Activated CD4-positive, CD25-positive, alpha-beta regulatory T cell treated with anti-CD3 and anti-CD28 coated beads, Interleukin-2, amount 50 U/mL, for 24 hours (primary cell): ENCODE results near the gene KRTAP10-5.
"Not testable (repeated sequence)": the region's sequence is repeated elsewhere in the genome, so short reads cannot be mapped to it uniquely, and the experiment has no call there.

Experiments used
- ATAC-seq, 2 donors: fragments of 150-1000 bp; cut with Tn5 transposase; one replicate each; pipeline ENCODE4 v1.10.0; 2021; ENCODE audit warnings: mild to moderate bottlenecking in 1 of 2, moderate library complexity in 1 of 2

The KRTAP10-5 gene, protein sequence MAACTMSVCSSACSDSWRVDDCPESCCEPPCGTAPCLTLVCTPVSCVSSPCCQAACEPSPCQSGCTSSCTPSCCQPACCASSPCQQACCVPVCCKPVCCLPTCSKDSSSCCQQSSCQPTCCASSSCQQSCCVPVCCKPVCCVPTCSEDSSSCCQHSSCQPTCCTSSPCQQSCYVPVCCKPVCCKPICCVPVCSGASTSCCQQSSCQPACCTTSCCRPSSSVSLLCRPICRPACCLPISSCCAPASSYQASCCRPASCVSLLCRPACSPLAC

DNA sequence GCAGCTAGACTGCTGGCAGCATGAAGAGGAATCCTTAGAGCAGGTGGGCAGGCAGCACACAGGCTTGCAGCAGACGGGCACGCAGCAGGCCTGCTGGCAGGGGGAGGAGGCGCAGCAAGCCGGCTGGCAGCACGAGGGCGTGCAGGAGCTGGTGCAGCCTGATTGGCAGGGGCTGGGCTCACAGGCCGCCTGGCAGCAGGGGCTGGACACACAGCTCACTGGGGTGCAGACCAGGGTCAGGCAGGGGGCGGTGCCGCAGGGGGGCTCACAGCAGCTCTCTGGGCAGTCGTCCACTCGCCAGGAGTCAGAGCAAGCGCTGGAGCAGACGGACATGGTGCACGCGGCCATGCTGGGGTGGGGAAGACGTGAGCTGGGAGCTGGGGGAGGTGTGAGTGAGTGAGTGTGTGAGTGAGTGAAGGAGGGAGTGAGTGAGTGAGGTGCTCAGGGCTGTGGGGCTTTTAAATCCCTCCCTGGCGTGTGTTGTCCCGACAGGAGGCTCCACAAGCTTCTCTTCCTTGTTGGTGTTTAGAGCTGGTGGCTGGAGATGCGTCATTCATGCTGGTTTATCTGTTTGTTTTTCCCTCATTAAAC is at the start of gene KRTAP10-5:
KRTAP10-5 (minus strand) TSS at position 374 of the 591 bp plus-strand sequence; CDS start at position 348, 26 bp downstream.
- ATAC-seq = not testable (repeated sequence)

DNA sequence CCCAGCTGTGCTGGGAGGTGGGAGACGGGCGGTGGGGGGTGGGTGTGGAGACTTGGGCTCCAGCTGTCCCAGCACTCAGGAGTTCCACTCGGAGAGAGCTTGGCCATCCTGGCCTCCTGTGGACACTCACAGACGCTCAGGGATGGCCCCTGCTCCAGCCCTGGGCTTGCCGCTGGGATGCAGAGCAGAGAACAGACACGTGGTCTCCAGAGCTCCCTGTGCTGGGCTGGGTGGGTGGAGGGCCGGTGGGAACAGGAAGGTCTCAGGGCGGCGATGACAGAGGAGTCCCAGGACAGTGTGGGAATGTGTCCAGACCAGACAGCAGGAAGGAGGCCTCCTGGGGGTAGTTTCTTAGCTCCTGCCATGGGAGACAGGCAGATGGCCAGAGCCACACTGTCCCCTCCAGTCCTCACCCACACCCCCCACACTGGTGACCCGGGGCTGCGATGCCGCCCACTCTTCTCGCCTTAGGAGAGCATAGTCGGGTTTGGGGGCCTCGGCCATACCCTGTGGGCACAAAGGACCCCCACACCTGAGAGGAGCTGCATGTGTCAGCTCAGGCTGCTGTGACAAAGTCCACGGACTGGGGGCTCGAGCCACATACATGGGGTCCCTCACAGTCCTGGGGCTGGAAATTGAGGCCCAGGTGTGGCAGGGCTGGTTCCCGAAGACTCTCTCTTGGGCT is 48.4 kb upstream of the KRTAP10-5 start:
- ATAC-seq = no peak

DNA sequence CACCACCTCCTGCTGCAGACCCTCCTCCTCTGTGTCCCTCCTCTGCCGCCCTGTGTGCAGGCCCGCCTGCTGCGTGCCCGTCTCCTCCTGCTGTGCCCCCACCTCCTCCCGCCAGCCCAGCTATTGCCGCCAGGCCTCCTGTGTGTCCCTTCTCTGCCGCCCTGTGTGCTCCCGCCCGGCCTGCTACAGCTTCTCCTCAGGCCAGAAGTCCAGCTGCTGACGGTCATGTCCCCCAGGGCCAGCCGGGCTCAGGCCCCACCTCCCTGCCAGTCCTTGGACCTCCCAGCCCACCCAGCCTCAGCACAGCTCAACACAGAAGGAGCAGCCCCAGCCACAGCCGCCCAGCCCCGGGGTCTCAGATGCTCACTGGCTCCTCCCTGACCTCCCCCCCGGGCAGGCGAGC is 47.4 kb upstream of the KRTAP10-5 start:
- ATAC-seq = not testable (repeated sequence)

DNA sequence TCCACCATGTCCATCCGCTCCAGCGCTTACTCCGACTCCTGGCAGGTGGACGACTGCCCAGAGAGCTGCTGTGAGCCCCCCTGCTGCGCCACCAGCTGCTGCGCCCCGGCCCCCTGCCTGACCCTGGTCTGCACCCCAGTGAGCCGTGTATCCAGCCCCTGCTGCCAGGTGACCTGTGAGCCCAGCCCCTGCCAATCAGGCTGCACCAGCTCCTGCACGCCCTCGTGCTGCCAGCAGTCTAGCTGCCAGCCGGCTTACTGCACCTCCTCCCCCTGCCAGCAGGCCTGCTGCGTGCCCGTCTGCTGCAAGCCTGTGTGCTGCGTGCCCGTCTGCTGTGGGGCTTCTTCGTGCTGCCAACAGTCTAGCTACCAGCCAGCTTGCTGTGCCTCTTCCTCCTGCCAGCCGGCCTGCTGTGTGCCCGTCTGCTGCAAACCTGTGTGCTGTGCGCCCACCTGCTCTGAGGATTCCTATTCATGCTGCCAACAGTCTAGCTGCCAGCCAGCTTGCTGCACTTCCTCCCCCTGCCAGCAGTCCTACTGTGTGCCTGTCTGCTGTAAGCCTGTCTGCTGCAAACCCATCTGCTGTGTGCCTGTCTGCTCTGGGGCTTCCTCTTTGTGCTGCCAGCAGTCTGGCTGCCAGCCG is 46.9 kb upstream of the KRTAP10-5 start:
- ATAC-seq = not testable (repeated sequence)

DNA sequence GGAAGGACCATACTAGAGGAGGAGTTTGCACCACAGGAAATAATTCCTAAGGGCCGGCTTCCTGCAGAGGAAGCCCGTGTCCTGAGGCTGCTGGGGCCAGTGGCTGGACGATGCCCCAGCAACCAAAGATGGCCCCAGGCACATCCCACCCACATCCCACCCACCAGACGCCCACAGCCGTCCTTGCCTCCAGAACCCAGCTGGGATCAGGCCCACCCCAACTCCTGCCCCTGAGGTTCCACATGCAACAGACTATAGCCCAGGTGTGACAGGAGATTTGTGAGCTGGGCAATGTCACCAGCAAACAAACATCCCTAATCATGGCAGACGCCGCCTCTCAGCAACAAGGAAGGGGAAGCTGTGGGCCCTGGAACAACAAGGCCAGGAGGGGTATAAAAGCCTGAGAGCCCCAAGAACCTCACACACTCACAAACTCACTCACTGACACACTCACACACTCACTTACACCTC is 46.3 kb upstream of the KRTAP10-5 start, which contains the start of gene KRTAP10-9:
KRTAP10-9 (plus strand) TSS at position 421 of the 471 bp plus-strand sequence. CDS start 79 bp downstream, outside the sequence.
- no peak for ATAC-seq

DNA sequence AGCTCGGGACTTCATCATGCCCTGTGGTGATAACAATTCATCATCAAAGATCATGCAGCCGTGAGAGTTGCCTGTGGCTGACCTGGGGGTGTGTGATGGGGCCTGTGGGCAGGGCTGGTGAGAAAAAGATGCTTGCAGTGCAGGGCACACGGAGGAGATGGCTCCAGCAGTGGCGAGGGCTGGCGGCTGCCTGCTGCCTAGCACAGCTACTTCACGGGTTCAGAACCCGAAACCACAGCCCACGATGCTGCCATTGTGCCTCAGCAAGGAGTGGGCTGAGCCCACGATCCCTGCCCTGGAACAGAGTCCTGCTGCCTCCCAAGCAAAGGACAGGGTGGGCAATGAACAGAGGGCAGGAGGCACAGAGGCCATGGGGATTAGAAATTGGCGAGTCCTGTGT is 45.9 kb upstream of the KRTAP10-5 start:
- ATAC-seq = no peak

DNA sequence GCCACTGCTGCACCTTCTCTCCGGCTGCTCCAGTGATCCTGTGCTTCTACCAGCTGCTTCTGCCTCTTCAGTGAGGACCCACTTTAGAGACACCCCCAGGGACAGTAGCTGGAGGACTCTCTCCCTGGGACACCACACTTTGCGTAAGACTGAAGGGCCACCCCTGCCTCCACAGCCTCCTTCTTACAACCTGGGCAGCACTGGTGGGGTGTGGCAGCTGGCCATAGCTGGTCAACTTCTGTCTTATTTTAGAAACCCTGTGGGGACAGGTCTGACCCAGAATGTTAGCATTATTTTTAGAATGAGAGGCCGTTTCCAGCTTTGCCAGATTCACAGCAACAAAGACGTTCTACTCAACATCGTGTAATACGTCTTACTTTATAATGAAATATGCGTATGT is 45.4 kb upstream of the KRTAP10-5 start:
- no peak for ATAC-seq

DNA sequence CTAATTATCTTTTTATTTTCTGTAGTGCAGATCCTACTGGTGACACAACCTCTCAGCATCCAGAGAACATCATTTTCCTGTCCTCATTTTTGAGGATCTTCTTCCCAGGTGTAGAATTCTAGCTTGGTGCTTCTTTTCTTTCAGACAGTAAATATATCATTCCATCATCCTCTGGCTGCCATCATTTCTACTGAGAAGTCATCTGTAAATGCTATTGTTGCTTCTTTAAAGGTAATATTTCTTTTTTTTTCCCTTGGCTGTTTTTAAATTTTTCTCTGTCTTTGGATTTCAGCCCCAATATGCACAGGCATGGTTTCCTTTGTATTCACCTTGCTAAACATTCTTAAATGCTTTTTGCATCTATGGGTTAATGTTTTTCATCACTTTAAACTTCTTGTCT is 43.2 kb upstream of the KRTAP10-5 start:
- ATAC-seq = no peak

DNA sequence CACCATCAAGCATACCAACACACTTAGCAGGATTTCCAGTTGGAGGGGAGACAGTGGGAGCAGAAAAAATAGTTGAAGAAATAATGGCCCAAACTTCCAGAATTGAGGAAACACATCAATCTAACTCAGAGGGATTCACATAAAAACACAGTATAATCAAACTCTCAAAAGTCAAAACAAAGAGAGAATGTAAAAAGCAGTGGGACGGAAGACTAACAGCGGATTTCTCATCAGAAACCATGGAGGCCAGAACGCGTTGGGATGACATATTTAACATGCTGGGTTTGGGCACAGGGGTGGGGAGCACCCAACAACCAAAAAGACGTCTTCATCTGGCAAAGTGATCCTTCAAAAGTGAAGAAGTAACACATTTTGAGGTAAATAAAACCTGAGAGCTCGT is 39.5 kb upstream of the KRTAP10-5 start:
- ATAC-seq = no peak

DNA sequence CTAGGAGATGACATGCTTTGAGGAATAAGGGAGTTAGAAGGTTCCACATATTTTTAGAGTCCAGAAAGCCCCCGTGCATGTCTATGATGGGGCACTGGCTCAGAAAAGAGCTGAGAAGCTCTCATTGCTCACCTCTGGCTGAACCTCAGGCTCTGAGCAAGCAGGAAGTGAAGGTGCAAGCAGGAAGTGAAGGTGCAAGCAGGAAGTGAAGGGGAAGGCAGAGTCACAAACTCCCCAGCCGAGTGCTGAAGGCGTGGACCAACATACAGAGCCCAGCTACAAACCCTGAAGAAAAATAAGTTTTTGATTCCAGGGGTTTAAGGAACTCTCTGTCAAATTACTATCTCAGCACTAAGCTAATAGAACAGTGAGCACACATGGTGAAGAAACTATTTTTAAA is 38.5 kb upstream of the KRTAP10-5 start:
- ATAC-seq = peak; percentile 98 to 100

DNA sequence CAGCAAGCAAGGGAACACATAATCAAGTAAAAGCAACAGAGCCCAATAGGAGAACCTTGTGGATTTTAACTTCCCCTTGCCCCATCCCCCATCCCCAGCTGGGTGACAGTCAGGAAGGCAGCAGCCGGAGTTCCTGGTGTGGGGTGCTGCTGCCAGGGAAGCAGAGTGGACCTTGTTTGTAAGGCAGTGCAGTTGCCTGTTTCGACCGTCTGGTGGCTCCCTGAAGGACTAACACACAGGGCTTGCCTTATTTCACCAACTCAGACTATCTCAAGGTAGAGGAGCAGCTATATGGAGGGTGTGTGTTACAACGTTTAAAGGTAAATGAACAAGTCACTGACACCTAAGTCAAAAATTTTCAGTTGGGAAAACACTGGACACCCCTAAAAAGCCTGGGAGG is 38.1 kb upstream of the KRTAP10-5 start:
- ATAC-seq = peak; percentile 17 to 31

DNA sequence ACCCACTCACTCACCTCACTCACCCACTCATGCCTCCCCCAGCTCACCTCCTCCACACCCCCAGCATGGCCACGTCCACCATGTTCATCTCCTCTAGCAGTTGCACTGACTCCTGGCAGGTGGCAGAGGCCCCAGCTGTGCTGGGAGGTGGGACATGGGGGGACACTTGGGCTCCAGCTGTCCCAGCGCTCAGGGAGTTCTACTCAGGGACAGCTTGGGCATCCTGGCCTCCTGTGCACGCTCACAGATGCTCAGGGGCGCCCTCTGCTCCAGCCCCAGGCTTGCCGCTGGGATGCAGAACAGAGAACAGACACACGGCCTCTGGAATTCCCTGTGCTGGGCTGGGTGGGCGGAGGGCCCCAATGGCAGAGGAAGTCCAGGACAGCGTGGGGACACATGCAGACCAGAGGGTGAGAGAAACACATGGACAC is 36.7 kb upstream of the KRTAP10-5 start:
- ATAC-seq = no peak

DNA sequence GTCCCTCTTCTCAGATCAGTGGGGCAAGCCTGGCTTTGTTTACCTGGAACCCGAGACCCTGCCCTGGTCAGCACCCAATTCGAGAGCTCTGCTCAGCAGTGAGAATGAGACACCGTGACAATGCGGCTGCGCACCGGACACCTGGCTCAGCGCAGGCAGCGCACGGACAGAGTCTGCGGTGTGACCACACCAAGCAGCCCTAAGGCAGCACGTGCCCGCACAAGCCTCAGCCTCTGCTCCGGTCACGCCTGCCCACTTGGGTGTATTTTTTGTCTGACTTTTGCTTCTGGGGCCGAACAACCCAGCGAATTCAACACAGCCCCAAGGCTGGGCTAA is 36.2 kb upstream of the KRTAP10-5 start:
- no peak for ATAC-seq

DNA sequence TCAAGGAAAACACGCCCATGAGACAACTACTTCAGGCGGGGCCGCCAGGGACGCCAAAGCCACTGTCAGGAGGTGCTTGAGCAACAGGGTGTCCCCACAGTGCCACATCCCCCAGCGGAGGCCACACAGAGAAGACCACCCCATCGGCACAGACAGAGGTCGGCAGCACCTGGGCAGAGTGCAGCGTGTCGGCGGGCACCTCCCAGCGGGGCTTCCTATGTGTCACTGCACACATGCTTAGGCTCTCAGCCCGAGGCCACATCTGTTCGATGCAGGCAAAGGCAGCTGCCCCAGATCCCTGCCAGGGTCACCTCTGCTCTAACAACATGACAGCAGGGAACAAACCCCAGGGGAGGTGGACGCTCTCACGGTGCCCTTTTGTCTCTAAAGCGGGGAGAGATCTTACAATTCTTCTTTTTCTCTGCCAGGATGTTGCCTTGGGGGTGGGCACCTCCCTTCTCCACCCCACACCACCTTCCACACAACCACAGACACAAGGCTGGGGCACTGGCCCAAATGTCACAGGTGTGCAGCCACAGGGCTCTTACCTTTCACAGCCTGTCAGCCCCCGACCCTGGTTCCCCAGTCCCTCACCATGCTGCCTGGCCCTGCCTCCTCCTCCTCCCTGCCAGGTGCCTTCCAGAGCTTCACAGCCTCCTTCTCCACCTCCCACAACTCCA is 35.6 kb upstream of the KRTAP10-5 start:
- no peak for ATAC-seq

DNA sequence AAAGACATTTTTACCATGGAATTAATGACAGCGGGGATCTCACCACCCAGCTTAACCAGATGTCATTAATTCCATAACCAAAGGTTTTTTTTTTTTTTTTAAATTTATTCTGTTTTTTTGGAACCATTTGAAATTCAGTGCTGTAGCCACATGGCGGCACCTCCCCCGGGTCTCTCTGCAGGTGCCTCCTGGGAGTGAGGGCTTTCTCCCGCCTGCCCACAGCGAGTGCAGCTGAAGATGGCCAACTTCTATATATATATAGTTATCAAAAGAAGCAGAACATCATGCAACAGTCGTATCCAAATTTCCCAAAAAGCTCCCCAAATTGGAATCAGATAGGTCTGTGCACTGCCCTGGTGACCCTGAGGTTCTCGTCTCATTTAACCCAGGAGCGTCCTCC is 35.1 kb upstream of the KRTAP10-5 start:
- no peak for ATAC-seq

DNA sequence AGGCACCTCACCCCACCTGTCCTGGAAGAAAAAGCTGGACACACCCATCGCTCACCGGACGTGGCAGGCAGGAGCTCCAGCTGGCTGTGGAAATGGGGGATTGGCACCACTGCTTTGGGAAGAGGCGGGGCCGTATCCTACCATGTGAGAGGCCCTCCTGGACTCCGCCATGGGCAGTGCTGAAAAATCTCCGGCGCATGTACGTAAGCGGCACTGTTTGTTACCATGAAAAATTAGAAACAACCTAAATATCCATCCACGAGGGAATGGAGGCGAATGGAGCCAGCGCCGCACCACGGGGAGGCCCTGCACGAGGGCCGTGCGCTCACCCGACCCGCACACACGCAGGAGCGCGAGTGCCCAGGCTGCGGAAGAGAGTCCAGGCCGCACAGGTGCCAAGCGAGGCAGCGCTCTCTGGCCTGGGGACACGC is 34.6 kb upstream of the KRTAP10-5 start:
- no peak for ATAC-seq

DNA sequence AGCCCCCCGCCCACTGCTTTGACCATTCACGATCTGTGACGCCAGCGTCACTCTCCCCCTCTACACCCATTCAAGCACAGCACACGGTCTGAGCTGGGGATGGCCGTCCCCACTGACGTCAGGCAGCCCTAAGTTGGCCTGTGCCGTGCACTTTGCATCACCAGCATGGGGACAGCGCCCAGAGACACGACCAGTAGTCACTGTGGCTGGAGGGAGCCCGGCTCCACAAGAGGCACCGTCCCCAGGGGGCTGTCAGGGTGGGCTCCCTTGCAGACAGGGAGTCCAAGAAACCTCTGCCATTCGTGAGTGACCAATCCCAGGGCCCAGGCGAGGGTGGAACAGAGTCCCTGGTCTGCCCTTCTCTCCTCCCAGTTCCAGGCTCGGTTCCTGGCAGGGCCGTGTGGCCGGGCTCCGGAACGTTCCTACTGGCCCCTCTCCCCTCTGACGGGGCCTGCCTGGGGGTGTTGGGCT is 33.8 kb upstream of the KRTAP10-5 start:
- no peak for ATAC-seq

DNA sequence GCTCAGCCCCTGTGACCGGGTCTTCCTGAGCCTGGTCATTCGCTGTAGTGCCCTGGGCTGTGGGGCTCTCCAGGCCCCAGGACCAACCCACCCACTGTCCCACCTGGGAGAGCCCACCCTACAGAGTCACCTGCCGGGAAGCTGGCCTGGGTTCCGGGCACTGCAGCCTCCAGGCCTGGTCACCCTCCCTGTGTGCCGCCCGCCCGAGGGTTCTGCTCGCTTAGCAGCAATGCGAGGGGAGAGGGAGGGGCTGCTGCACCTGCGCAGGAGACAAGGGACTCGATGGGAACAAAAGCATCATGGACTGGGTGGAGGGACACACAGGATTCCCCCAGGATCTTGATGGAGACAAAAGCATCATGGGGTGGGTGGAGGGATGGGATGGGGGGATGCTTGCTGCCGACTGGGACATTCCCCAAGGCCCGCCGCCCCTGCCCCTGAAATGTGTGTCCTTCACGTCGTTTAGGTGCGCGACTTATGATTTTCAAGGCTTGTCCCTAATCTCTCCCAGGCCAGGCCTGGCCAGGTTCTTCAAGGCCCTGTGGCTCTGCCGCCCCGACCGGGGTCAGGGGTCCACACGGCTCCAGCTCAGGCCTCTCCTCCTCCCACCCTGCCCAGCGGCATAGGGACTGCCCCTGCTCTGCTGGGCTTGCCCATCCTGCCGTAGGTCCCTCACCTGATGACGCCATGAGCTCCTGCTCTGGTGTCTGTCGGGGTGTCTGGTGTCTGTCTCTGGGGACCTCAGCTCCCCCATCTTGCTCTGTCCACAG is 33.2 kb upstream of the KRTAP10-5 start:
- no peak for ATAC-seq

DNA sequence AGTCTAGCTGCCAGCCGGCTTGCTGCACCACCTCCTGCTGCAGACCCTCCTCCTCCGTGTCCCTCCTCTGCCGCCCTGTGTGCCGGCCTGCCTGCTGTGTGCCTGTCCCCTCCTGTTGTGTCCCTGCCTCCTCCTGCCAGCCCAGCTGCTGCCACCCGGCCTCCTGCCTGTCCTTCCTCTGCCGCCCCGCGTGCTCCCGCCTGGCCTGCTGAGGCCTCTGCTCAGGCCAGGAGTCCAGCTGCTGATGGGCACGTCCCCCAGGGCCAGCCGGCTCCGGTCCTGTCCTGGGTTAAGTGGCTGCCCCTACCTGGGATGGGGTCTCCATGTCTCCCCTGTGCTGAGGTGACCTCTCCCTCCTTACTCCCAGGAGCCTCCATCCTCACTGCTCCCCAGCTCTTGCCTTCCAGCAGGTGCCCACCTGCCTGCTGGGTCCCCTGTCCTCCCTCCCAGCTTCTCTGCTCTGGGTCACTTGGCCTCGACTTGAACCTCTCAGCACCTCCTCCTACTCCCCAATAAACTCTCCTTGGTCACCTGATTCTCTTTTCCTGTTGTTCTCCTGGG is 32.3 kb upstream of the KRTAP10-5 start:
- ATAC-seq = no peak

DNA sequence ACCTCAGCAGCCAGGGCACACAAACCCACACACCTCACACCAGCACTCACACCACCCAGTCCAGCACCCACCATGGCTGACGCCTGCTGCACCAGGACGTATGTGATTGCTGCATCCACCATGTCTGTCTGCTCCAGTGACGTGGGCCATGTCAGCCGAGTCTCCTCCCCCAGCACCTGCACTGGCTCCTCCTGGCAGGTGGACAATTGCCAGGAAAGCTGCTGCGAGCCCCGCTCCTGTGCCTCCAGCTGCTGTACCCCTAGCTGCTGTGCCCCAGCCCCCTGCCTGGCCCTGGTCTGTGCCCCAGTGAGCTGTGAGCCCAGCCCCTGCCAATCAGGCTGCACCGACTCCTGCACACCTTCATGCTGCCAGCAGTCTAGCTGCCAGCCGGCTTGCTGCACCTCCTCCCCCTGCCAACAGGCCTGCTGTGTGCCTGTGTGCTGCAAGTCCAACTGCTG is 31.7 kb upstream of the KRTAP10-5 start, which contains the start of gene KRTAP10-8:
KRTAP10-8 (plus strand) TSS at position 51 of the 458 bp plus-strand sequence; CDS start at position 73, 22 bp downstream.
- ATAC-seq = no peak

DNA sequence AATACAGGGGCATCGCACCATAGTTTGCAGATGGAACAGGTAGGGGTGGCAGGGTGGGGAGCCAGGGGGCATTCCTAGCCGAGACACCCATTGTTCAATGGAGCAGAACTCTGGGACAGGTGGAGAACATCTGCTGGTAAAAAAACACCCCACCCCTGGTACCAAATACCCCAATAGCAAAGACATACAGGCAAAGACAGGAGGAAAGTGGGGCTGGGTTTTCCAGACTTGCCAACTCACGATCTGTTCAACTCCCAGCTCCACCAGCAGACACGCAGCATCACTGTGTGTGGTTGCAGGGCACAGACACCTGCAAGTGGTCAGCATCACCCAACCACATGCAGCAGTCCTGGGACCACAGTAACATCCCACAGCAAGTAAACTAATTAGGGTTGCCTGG is 31.1 kb upstream of the KRTAP10-5 start:
- ATAC-seq = no peak
